T-helper 2 cell treated with Interferon-gamma antibody and Interleukin-4, amounts not matched to agents 5 μg/mL and 100 μg/mL, for 36 hours (primary cell): ENCODE results near the gene HK1.
"Not testable (repeated sequence)": the region's sequence is repeated elsewhere in the genome, so short reads cannot be mapped to it uniquely, and the experiment has no call there.

ENCODE experiments used
- DNase-seq: peaks from one replicate; pipeline ENCODE4 v3.0.0; 2021; ENCODE audit warnings: low spot score
- H3K27ac Mint-ChIP-seq: one replicate; pipeline ENCODE4 v1.8.0; 2021; ENCODE audit warnings: mild to moderate bottlenecking, mixed read lengths
- H3K27me3 Mint-ChIP-seq: one replicate; pipeline ENCODE4 v1.8.0; 2021; ENCODE audit warnings: low read depth, mixed read lengths
- H3K36me3 Mint-ChIP-seq: one replicate; pipeline ENCODE4 v1.8.0; 2021; ENCODE audit warnings: low read depth, mixed read lengths
- H3K4me1 Mint-ChIP-seq: one replicate; pipeline ENCODE4 v1.8.0; 2021; ENCODE audit warnings: low read depth, mixed read lengths
- H3K4me3 Mint-ChIP-seq: one replicate; pipeline ENCODE4 v1.8.0; 2022; ENCODE audit warnings: mild to moderate bottlenecking, moderate library complexity, mixed read lengths
- H3K9me3 Mint-ChIP-seq: one replicate; pipeline ENCODE4 v1.8.0; 2021; ENCODE audit warnings: mixed read lengths

The HK1 gene

DNA sequence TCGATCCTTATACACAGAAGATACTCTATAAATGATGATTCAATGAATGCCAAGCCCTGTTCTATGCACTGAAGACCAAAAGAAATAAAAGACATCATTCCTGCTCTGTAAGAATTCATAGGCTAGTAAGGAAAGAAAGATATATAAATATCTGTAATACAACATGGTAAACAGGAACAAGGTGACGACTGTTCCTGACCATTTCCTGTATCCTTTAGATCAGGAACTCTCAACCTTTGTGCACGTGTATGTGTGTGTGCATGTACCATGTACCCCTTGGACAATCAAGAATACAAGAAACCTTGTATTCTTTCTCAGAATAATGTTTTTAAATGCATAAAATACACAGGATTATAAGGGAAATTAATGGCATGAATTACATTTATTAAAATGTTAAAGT is 7.3 kb upstream of the HK1 start:
- H3K9me3 Mint-ChIP-seq = no peaks in the 10 kb centered on the region
- no peak for DNase-seq
- H3K27me3 Mint-ChIP-seq = peaks cover 14% of the 10 kb centered on the region
- H3K4me3 Mint-ChIP-seq = no peak overlapping the region
- H3K27ac Mint-ChIP-seq = no peak overlapping the region
- H3K36me3 Mint-ChIP-seq = no peaks in the 10 kb centered on the region
- peaks cover 4% of the 10 kb centered on the region for H3K4me1 Mint-ChIP-seq

GRCh38 chr10:69272624-69273023 is 5.7 kb upstream of the HK1 start:
- peaks cover 11% of the 10 kb centered on the region for H3K27me3 Mint-ChIP-seq
- no peak overlapping the region for H3K27ac Mint-ChIP-seq
- H3K36me3 Mint-ChIP-seq = no peaks in the 10 kb centered on the region
- H3K4me3 Mint-ChIP-seq = no peak overlapping the region
- DNase-seq = no peak
- H3K9me3 Mint-ChIP-seq = no peaks in the 10 kb centered on the region
- H3K4me1 Mint-ChIP-seq = peaks cover 4% of the 10 kb centered on the region

- DNase-seq = no peak
- H3K27ac Mint-ChIP-seq = no peak overlapping the region
- H3K4me1 Mint-ChIP-seq = peaks cover 4% of the 10 kb centered on the region
- H3K4me3 Mint-ChIP-seq = no peak overlapping the region
- H3K27me3 Mint-ChIP-seq = peaks cover 2% of the 10 kb centered on the region
- H3K36me3 Mint-ChIP-seq = no peaks in the 10 kb centered on the region
- H3K9me3 Mint-ChIP-seq = no peaks in the 10 kb centered on the region
Observed at GRCh38 chr10:69275444-69275843, 2.9 kb upstream of the HK1 start.

- H3K36me3 Mint-ChIP-seq = no peaks in the 10 kb centered on the region
- no peak for DNase-seq
- no peak overlapping the region for H3K4me3 Mint-ChIP-seq
- no peaks in the 10 kb centered on the region for H3K4me1 Mint-ChIP-seq
- no peak overlapping the region for H3K27ac Mint-ChIP-seq
- H3K9me3 Mint-ChIP-seq = no peaks in the 10 kb centered on the region
- H3K27me3 Mint-ChIP-seq = peaks cover 5% of the 10 kb centered on the region
Observed at GRCh38 chr10:69276503-69276902, 1.8 kb upstream of the HK1 start.

- Mint-ChIP-seq H3K4me3 (no peak overlapping the region), H3K27me3 (peaks cover 10% of the 10 kb centered on the region), H3K36me3 (no peaks in the 10 kb centered on the region), H3K27ac (no peak overlapping the region), H3K4me1 (no peaks in the 10 kb centered on the region), H3K9me3 (no peaks in the 10 kb centered on the region)
- DNase-seq = no peak
Observed at GRCh38 chr10:69279110-69279509, 814 bp downstream of the HK1 start.

DNA sequence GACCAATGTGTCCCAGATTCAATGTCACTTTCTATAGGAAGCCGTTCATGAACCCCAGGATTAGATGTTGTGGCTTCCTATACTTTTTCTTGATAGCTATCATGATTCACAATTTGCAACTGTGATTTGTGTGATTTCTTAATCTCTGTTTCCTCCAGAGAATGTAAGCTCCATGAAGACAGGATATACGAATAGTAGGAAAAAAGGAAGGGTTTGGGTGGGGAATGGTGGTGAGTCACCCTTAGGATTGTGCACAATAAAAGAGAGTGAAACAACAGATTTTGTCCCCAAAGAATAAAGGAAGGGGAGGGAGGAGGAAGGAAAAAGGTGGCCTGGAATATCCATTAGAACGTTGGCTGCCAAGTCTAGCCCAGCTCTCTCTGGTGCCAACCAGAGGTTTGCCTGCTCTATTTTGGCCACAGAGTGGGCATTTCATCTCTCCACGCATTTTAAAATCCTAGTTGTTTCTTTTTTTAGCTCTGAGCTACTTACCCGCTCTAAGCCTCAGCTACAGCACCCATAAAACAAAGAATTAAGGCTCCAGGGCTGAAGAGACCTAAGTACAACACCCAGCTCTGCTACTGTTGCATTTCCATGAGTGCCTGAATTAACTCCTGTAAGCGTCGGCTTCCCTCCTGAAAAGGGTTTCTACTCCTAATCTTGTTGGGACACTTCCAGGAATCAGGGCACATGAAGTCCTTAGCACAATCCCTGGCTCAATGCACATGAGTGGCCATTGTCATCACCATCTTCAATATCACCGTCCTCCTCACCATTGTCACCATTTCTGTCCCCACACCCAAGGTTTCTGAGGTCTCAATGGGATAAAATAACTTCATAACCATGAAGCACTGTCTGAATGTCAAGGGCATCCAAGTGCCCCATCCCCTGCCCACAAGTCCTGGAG is 3.5 kb downstream of the HK1 start:
- Mint-ChIP-seq H3K4me3 (no peak overlapping the region), H3K27ac (no peak overlapping the region), H3K27me3 (peaks cover 13% of the 10 kb centered on the region), H3K4me1 (no peaks in the 10 kb centered on the region), H3K36me3 (no peaks in the 10 kb centered on the region), H3K9me3 (no peaks in the 10 kb centered on the region)
- no peak for DNase-seq

DNA sequence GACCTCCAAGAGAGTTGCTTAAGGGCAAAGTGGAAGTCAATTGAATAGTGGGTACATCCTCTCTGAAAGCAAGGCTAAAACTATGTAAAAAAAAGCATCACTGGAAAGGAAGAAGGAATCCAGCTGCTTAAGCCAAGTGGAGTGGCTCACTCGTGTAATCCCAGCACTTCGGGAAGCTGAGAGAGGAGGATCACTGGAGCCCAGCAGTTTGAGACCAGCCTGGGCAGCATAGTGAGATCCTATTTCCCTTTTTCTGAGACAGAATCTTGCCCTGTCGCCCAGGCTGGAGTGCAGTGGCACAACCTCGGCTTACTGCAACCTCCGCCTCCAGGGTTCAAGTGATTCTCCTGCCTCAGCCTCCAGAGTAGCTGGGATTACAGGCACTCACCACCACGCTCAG is 6.1 kb downstream of the HK1 start:
- H3K27me3 Mint-ChIP-seq = peaks cover 14% of the 10 kb centered on the region
- not testable (repeated sequence) for H3K4me3 Mint-ChIP-seq, DNase-seq, H3K9me3 Mint-ChIP-seq, H3K36me3 Mint-ChIP-seq, H3K27ac Mint-ChIP-seq, H3K4me1 Mint-ChIP-seq

DNA sequence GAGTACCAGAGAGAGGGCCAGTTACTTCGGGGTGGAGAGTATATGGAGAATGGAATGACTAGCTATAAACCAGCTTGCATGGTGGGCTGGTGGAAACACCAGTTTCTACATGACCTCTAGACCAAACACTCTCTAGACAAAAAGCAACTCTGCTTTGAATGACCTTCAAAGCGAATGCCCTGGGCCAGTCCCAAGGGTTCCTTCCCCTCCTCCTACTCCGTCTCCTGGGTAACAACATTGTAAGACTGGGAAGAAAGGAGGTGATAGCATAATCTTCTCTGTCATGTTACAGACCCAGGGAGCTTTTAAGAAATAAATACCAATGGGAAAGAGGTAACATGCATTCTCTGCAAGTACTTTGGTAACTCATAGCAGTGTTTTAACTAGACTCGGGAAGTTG is 7.4 kb downstream of the HK1 start:
- no peaks in the 10 kb centered on the region for H3K9me3 Mint-ChIP-seq
- H3K27ac Mint-ChIP-seq = no peak overlapping the region
- H3K4me1 Mint-ChIP-seq = no peaks in the 10 kb centered on the region
- no peak overlapping the region for H3K4me3 Mint-ChIP-seq
- DNase-seq = no peak
- peaks cover 14% of the 10 kb centered on the region for H3K27me3 Mint-ChIP-seq
- no peaks in the 10 kb centered on the region for H3K36me3 Mint-ChIP-seq

DNA sequence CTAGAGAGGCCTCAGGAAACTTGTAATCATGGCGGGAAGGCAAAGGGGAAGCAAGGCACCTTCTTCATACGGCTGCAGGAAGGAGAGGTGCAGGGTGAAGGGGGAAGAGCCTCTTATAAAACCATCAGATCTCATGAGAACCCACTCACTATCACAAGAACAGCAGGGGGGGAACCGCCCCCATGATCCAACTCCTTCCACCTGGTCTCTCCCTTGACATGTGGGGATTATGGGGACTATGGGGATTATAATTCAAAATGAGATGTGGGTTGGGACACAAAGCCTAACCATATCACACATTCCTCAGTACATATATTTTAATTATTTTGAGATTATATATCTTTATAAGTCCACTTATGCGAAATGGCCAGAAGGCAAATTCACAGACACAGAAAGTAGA is 8.9 kb downstream of the HK1 start:
- H3K27me3 Mint-ChIP-seq = peaks cover 10% of the 10 kb centered on the region
- H3K36me3 Mint-ChIP-seq = no peaks in the 10 kb centered on the region
- no peak for DNase-seq
- H3K4me1 Mint-ChIP-seq = no peaks in the 10 kb centered on the region
- no peak overlapping the region for H3K27ac Mint-ChIP-seq
- H3K9me3 Mint-ChIP-seq = no peaks in the 10 kb centered on the region
- H3K4me3 Mint-ChIP-seq = no peak overlapping the region

DNA sequence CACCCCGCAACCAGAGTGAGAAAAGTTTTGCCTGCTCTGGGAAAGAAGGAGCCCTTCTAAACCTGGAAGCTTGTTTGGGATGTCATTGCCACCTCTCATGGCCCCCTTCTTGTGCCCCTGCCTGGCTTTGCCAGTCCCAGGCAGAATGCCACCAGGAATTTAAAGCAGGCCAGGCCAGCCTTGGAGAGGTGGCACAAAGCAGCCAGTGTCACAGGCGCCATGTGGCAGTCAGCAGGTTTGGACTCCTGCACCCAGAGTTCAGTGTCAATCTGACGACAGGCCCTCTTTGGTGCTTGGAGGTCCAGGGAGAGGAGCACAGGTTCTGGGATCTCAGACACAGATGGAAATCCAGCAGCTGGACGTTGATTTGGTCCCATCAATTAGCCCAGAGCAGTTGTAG is 12.7 kb downstream of the HK1 start:
- no peak overlapping the region for H3K4me3 Mint-ChIP-seq
- H3K9me3 Mint-ChIP-seq = no peaks in the 10 kb centered on the region
- peaks cover 3% of the 10 kb centered on the region for H3K27me3 Mint-ChIP-seq
- no peak overlapping the region for H3K27ac Mint-ChIP-seq
- H3K36me3 Mint-ChIP-seq = no peaks in the 10 kb centered on the region
- DNase-seq = no peak
- H3K4me1 Mint-ChIP-seq = no peaks in the 10 kb centered on the region

- Mint-ChIP-seq H3K27ac (no peak overlapping the region), H3K36me3 (no peaks in the 10 kb centered on the region), H3K27me3 (peaks cover 4% of the 10 kb centered on the region), H3K4me1 (no peaks in the 10 kb centered on the region), H3K9me3 (no peaks in the 10 kb centered on the region), H3K4me3 (no peak overlapping the region)
- DNase-seq = no peak
Observed at GRCh38 chr10:69292459-69292858, 14.2 kb downstream of the HK1 start.

- Mint-ChIP-seq H3K27me3 (peaks cover 4% of the 10 kb centered on the region), H3K4me1 (no peaks in the 10 kb centered on the region), H3K4me3 (no peak overlapping the region), H3K36me3 (no peaks in the 10 kb centered on the region), H3K27ac (no peak overlapping the region), H3K9me3 (no peaks in the 10 kb centered on the region)
- DNase-seq = no peak
Observed at GRCh38 chr10:69295027-69295636, 16.8 kb downstream of the HK1 start.

GRCh38 chr10:69303632-69304051 is 25.3 kb downstream of the HK1 start:
- no peaks in the 10 kb centered on the region for H3K4me1 Mint-ChIP-seq
- H3K4me3 Mint-ChIP-seq = no peak overlapping the region
- no peaks in the 10 kb centered on the region for H3K9me3 Mint-ChIP-seq
- peaks cover 7% of the 10 kb centered on the region for H3K27me3 Mint-ChIP-seq
- H3K36me3 Mint-ChIP-seq = no peaks in the 10 kb centered on the region
- no peak overlapping the region for H3K27ac Mint-ChIP-seq
- no peak for DNase-seq

DNA sequence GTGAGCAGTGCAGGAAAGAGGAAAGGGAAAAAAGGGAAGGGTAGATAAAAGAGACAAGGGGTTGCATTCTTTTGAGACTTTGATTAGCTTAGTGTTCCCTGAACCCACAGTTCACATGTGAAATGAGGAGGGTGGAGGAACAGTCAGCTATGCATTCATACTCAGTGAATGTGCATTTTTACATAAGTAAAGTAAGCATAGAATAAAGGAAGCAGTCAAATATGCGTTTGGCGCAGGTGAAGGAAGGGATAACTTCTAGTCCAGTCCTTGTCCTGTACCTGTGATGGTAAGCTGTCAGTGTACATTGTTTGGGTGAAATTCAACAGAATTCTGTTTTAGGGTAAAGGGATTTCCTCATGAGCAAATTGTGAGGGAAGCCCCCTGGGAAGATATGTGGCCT is 28.1 kb downstream of the HK1 start:
- Mint-ChIP-seq H3K27ac (no peak overlapping the region), H3K27me3 (peaks cover 7% of the 10 kb centered on the region), H3K4me1 (no peaks in the 10 kb centered on the region), H3K9me3 (no peaks in the 10 kb centered on the region), H3K4me3 (no peak overlapping the region), H3K36me3 (no peaks in the 10 kb centered on the region)
- DNase-seq = no peak
